GM18507 (cell line): ENCODE measurements around the gene UBASH3B.
"Not testable (repeated sequence)": the region's sequence is repeated elsewhere in the genome, so short reads cannot be mapped to it uniquely, and the experiment has no call there.

Experiments
- DNase-seq: peaks from one replicate; pipeline ENCODE4 v3.0.0; 2011; ENCODE audit warnings: low read depth; ENCODE audit not compliant: insufficient read length; ENCODE audit errors: extremely low spot score
- FAIRE-seq: peaks from 2 replicates; lab custom pipeline; 2011; peaks lifted over from hg19 to GRCh38; lab: Jason Lieb, UNC

The UBASH3B gene, protein sequence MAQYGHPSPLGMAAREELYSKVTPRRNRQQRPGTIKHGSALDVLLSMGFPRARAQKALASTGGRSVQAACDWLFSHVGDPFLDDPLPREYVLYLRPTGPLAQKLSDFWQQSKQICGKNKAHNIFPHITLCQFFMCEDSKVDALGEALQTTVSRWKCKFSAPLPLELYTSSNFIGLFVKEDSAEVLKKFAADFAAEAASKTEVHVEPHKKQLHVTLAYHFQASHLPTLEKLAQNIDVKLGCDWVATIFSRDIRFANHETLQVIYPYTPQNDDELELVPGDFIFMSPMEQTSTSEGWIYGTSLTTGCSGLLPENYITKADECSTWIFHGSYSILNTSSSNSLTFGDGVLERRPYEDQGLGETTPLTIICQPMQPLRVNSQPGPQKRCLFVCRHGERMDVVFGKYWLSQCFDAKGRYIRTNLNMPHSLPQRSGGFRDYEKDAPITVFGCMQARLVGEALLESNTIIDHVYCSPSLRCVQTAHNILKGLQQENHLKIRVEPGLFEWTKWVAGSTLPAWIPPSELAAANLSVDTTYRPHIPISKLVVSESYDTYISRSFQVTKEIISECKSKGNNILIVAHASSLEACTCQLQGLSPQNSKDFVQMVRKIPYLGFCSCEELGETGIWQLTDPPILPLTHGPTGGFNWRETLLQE

DNA sequence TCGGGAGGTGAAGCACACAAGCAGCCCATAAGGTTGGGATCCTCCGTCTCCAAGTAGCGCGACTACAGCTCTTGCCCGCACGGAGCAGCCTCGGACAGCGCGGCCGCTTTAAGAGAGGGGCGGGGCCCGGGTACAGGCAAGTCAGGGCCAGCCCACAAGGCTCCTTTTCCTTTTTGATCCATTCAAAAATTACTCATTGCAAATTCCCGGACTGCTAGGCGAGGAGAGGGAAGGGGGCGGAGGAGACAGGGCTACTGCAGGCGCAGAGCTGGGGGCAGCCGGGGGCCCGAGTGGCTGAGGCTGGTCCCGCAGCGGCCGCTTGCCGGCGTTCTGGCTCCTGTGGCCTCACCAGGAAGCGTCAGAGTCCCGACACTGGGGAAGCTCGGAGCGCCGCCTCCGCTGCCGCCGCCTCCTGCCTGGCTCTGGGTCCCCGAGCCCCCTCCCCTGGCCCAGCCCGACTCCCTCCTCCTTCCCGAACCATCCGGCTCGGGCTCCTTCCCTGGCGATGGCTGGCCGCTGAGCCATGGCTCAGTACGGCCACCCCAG is at the start of gene UBASH3B:
UBASH3B (plus strand) TSS at position 196 of the 546 bp plus-strand sequence; CDS start at position 524, 328 bp downstream.
- FAIRE-seq: peak; percentile 55
- peak; percentile 35 for DNase-seq

DNA sequence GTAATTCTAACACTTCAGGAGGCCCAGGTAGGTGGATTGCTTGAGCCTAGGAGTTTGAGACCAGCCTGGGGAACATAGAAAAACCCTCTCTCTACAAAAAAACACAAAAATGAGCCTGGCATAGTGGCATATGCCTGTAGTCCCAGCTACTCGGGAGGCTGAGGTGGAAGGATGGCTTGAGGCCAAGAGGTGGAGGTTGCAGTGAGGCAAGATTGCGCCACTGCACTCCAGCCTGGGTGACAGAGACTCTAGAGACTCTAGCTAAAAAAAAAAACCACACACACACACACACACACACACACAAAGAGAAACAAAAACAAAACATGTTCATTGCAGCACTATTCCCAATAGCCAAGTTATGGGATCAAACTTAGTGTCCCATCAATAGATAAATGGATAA is 48.4 kb upstream of the UBASH3B start:
- not testable (repeated sequence) for DNase-seq, FAIRE-seq

DNA sequence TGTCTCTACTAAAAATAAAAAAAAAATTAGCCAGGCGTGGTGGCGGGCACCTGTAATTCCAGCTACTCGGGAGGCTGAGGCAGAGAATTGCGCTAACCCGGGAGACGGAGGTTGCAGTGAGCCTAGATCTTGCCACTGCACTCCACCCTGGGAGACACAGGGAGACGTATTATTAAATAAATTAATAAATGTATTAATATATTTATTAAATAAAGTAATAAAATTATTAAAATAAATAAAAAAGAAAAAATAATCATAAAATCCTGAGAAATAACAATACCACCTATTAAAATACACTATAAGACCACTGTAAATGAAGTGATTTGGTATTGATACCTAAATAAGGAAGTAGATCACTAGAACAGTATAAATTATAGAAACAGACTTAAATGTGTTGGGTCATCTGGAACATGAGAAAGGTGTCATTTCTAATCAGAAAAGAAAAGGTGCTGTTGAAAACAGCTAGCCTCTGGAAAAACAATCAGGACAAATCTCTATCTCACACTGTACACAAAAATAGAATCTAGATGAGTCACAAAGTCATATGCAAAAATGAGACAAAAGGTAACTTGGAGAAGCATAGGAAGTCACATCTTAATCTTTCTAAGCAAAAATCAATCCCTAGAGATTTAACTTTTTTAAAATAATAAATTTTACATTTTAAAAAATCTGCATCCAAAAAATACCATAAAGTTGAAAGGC is 43.2 kb upstream of the UBASH3B start:
- FAIRE-seq: no peak

DNA sequence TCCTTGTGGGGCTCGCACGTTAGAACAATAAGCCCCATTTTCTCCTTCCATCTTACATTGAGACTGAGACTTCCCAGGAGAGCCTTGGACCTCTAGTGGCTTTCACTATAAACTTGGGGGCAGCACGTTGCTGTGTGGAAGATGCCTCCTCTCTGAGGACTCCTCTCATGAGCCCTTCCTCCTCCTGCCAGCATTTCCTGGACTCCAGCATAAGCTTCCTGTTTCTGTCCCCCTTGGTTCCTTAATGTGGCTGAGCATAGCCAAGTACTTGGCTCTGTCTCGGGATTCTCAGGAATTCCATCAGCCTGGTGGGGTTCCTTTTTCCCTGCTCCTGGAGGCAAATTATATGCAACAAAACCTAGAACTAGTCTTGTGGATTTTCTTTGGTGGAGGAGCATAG is 38.8 kb upstream of the UBASH3B start:
- DNase-seq (no peak), FAIRE-seq (no peak)

More for the DNA sequence above, 43.2 kb upstream of the UBASH3B start:
- DNase-seq: no peak

DNA sequence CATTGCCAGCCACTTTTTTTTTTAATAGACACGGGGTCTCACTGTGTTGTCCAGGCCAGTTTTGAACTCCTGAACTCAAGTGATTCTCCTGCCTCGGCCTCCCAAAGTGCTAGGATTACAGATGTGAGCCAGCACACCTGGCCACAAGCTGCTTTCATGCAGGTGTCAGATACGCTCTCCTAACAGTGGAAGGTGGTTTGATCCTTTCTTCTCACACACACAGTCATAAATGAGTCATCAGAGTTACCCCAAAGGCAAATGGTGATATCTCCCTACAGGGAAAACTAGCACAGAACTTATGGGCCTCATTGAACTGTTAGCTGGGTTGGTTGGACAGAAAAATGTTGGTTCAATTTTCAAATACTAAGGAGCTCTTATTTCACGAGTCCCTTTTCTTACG is 38.2 kb upstream of the UBASH3B start:
- FAIRE-seq (no peak), DNase-seq (no peak)

DNA sequence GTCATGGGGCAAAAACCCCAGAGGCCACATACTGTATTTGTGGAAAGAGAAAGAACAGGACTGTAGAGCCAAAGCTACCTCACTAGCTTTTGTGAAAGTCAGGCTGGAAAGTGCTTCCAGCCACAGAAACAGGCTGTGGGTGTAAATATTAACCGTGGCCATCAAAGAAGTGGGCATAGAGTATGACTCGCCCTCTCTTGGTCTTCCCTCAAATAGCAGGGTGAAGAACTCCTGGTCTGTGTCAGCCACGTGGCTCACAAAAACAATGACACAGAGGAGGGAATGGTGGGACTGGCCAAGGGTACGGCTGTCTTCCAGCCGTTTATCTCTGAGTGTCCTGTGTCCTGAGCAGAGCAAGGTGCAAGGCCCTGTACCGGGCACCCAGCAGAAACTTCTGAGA is 37.6 kb upstream of the UBASH3B start:
- FAIRE-seq (peak; percentile 69), DNase-seq (no peak)

DNA sequence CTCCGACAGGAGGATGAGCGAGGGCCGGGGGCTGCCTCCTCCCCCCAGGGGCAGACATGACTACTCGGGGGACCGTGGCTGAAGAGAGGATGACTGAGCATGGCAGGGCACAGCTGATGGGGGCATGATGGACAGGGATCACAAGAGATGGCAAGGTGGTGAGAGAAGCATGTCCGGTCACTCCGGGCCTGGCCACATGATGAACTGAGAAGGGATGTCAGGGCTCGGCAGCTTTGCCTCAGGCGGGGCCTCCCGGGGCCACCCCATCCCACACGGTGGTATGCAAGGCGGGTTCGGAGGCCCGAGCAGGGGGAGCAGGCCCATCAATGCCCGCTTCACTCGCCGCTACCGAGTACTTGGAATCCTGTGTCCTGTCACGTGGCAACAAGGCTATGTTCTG is 36.6 kb upstream of the UBASH3B start:
- FAIRE-seq: no peak
- no peak for DNase-seq

DNA sequence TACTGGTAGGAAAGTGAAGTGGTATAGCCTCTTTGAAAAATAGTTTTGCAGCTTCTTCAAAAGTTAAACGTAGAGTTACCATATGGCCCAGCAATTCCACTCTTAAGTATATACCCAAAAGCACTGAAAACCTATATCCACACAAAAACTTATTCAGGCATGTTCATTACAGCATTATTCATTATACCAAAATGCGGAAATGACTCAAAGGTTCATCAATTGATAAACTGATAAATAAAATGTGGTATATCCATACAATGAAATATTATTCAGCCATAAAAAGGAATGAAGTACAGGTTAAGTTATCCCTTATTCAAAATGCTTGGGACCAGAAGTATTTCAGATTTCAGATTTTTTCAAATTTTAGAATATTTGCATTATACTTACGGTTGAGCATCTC is 35.8 kb upstream of the UBASH3B start:
- FAIRE-seq: no peak
- DNase-seq: no peak

DNA sequence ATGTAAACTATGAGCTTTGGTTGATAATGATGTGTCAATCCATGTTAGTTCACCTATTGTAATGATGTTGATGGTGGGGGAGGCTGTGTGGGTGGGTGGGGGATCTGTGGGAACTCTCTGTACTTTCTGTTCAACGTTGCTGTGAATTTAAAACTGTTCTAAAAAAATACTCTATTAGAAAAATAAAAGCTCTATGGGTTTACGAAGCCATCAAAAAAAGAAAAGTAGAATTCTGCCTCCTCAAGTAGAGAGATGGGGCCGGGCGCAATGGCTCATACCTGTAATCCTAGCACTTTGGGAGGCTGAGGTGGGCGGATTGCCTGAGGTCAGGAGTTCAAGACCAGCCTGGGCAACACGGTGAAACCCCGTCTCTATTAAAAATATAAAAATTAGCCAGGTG is 30.0 kb upstream of the UBASH3B start:
- DNase-seq, FAIRE-seq: not testable (repeated sequence)

DNA sequence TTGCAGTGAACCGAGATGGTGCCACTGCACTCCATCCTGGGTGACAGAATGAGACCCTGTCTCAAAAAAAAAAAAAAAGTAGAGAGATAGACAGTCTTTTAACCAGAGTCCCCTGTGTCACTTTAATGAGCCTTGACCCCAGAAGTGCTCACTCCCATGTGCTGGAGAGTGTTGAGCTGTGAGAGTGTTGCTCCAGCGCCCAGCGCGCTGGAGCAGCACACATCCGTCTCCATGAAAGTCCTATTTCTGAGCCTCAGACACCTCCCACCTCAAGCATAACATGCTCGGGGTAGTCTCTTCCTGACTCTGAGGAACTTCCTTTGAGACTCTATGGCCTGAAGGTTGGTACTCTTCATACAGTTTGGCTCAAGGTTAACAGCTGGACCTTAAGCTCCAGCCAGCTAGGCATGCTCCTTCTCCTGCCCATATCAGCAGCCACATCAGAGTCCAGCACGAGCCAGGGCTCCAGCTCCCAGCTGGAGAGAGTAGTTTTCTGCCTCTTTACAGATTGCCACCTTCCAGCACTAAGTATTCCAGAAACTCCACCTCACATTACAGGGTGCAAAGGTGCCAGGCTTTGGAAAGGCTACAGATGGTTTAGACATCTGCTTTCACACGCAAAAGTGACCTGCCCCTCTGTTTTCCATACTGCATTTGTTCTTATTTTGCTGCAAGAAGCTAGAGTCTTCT is 29.4 kb upstream of the UBASH3B start:
- FAIRE-seq (no peak), DNase-seq (no peak)

DNA sequence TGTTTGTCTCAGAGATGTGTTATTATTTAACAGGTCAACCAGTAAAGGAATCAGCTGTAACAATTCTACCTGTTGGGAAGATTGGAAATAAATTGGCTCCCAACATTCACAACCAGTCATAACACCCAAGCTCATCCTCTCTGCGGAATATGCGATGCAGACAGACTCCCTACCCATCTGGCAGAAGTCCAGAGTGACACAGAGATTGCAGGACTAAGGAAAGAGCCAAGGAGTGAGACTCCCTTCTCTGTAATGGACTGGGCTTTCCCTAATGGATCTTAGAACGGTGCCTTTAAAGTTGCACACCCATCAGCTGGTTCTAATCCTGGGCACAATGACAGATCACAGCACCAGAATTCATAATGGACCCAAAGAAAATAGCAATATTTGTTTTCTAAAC is 27.8 kb upstream of the UBASH3B start:
- no peak for FAIRE-seq
- DNase-seq: no peak

DNA sequence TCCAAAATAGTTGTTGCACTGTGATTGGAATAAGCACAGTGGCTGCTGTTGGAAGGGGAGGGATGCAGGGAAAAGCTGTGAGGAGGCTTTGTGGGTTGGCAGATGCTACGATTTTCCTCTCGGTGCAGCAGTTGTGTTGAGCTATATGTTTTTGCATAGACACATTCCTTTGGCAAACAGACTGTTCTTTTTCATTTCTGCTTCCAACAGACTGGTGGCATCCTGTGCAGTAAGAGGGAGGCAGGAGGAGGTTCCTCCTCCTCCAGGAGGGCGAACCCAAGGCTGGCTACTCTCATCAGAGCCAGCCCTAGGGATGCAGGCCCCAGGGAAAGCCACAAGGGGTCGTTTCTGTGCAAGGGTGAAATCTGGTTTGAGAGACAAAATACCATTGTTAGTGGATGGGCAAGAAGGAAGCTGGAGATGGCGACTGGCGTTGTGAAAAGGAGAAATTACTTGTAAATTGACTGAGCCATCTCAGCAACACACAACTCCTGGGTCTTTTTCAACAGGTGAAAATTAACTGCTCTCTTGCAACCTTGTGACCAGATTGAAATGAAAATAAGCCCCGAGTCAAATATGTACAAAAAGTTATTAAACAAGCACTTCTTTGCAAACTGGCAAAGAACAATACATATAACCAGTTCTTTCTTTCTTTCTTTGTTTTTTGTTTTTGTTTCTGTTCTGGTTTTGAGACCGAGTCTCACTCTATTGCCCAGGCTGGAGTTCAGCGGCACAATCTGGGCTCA is 26.5 kb upstream of the UBASH3B start:
- FAIRE-seq (peak; percentile 72), DNase-seq (peak; percentile 28)

DNA sequence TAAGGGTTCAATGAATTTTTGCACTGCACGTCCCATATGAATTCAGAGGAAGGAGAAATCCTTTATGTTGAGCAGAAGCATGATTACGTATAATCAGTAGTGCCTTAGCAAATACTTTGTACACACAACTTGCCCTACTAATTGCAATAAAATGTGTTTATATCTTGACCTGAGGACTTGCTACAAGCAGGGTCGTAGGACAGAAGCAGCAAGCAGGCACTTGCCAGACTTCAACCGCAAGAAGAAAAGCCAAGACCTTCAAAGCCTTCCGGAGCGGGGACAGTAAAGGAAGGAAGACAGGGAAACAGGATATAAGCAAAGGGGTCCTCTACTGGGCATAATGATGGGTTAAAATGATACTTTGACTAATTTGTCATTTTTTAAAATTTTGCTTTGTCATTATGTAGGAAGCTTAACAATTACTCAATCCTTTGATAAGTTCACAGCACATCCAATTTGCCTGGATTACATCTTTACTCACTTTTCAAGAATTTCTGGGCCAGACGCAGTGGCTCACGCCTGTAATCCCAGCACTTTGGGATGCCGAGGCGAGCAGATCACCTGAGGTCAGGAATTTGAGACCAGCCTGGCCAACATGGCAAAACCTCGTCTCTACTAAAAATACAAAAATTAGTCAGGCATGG is 23.2 kb upstream of the UBASH3B start:
- no peak for FAIRE-seq
- no peak for DNase-seq

DNA sequence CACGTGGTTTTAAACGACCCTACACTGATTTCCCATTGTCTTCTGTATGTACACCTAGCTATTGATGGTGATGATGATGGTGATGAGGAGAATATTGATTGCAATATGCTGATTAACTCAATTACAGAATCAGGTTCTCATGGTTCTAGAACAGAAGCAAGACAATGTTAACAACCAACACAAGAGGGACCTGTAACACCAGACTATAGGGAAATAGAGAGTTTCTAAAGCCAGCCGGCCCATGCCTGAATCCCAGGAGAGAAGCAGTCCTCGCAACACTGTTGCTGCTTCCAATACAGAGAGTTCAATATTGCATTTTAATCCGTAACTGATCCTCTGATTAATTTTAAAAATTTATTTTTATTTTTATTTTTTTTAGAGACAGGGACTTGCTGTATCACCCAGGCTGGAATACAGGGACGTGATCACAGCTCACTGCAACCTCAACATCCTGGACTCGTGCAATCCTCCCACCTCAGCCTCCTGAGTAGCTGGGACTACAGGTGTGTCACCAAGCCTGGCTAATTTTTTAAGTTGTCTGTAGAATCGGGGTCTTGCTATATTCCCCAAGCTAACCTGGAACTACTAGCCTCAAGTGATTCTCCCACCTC is 22.2 kb upstream of the UBASH3B start:
- FAIRE-seq: peak; percentile 35
- DNase-seq: no peak

DNA sequence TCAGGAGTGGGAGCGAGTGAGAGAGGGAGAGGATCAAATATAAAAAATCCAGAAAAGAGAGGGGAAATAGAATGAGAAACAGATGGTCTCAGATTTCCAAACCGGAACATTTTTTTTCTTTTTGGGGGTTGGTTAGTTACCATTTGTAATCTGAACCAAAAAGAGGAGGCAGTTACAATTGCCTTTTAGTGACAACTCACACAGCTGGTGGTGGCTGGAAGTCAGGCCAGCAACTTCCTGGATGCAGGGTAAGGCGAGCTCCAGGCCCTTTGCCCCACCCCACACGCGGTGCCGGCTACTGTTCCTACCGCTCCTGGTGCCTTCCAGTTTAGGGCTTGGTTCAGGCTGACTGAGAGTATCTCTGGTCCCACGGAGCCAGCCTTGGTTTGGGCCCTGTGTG is 21.0 kb upstream of the UBASH3B start:
- no peak for DNase-seq

DNA sequence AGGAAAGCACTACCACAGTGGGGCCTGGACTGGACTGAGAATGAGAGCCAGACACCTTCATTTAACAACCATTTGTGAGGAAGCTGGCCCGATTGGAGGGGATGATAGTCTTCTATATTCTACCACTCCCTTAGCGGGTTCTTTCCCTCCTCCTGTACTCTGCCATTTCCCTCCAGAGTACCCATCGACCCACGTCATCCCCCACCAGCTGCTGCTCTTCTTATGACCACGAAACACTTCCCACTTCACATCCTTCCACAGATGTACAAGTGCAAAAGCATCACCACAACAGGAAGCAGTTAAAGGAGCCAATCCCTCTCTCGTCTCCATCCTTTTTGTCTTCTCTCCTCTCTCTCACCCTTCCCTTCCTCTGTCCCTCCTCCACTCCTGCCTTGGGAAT is 18.0 kb upstream of the UBASH3B start:
- DNase-seq (no peak), FAIRE-seq (no peak)

More for the DNA sequence above, 21.0 kb upstream of the UBASH3B start:
- FAIRE-seq: no peak

DNA sequence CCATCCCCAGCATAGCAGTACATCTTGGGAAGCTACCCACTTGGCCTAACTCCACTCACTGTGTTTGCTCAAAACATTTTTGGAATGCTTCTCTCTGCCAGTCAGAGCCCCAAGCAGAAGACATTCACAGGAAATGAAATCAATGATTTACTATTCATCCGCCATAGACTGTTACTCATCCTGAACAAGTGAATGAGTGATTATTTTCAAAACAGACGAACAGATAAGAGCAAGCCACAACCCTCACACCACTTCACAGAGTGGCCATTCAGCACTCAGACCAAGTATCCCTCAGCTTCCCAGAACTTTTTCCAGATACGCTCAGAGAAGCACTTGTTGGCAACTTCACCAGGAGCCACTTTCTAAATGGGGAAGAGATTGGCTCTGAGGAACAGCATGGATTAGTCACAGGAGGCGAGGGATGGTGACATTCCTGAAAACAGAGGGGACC is 13.0 kb upstream of the UBASH3B start:
- no peak for DNase-seq
- no peak for FAIRE-seq

DNA sequence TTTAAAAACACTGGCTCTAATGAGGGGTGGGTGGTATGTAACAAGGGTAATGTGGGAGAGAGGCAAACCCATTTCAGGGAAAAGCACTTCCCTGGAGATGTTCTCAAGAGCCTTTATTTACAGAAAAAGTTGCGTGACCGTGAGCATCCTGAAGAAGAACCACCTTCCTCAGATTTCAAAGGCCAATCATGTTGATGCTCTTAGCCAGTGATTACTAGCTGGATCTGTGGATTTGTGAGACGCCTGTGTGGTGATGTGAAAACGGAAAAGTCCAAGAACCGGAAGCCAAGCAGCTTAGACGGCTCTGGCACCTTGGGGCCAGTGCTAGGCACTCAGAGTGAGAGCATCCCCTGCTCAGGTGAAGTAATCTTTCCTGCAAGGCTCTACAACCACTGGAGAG is 12.6 kb upstream of the UBASH3B start:
- DNase-seq (no peak), FAIRE-seq (no peak)
